A204.1 (cell line): Measurements from ENCODE around the gene CALHM3.

Experiments used
- FAIRE-seq: peaks from 2 replicates; lab custom pipeline; 2012; peaks lifted over from hg19 to GRCh38; lab: Jason Lieb, UNC

Gene CALHM3

GRCh38 chr10:103449208-103450144 is 29.6 kb downstream of the CALHM3 start:
- no peak for FAIRE-seq

GRCh38 chr10:103448746-103449145 is 30.3 kb downstream of the CALHM3 start:
- no peak for FAIRE-seq

GRCh38 chr10:103447187-103447586 is 31.9 kb downstream of the CALHM3 start:
- no peak for FAIRE-seq

GRCh38 chr10:103445767-103446567 is 33.1 kb downstream of the CALHM3 start:
- no peak for FAIRE-seq

GRCh38 chr10:103445366-103445765 is 33.7 kb downstream of the CALHM3 start:
- FAIRE-seq, result no peak

- FAIRE-seq, result no peak
Measured at GRCh38 chr10:103444478-103444877, 34.6 kb downstream of the CALHM3 start.

GRCh38 chr10:103443475-103444185 is 35.4 kb downstream of the CALHM3 start:
- no peak for FAIRE-seq

- no peak for FAIRE-seq
Measured at GRCh38 chr10:103442031-103442461, 37.0 kb downstream of the CALHM3 start.

- FAIRE-seq, result no peak
Measured at GRCh38 chr10:103441611-103442010, 37.4 kb downstream of the CALHM3 start.

GRCh38 chr10:103441206-103441605 is 37.8 kb downstream of the CALHM3 start:
- no peak for FAIRE-seq

- no peak for FAIRE-seq
Measured at GRCh38 chr10:103440416-103440815, 38.6 kb downstream of the CALHM3 start.

- FAIRE-seq, result no peak
Measured at GRCh38 chr10:103439776-103440175, 39.3 kb downstream of the CALHM3 start.

GRCh38 chr10:103433858-103434257 is 45.2 kb downstream of the CALHM3 start:
- no peak for FAIRE-seq

GRCh38 chr10:103431902-103432301 is 47.1 kb downstream of the CALHM3 start:
- no peak for FAIRE-seq

- no peak for FAIRE-seq
Measured at GRCh38 chr10:103429647-103430046, 49.4 kb downstream of the CALHM3 start.

- no peak for FAIRE-seq
Measured at GRCh38 chr10:103428989-103429643, 49.9 kb downstream of the CALHM3 start.

- no peak for FAIRE-seq
Measured at GRCh38 chr10:103427866-103428265, 51.2 kb downstream of the CALHM3 start.

GRCh38 chr10:103423748-103424147 is 55.3 kb downstream of the CALHM3 start:
- no peak for FAIRE-seq
